Stimulated activated CD4-positive, alpha-beta T cell treated with anti-CD3 and anti-CD28 coated beads, TNF-alpha, amount 100 ng/mL, for 1 hour (primary cell): ENCODE measurements around the gene VPS9D1.

Experiments used
- DNase-seq, 3 donors: peaks; one replicate each; pipeline ENCODE4 v3.0.0-alpha.2; 2020; ENCODE audit warnings: low read depth in 3 of 3, low spot score in 1 of 3

VPS9D1 gene

GRCh38 chr16:89720813-89721545 is at the start of gene VPS9D1, which contains the start of gene ZNF276:
VPS9D1 (minus strand) TSS chr16:89720898; CDS start chr16:89720861, 37 bp downstream.
ZNF276 (plus strand) TSS chr16:89721537; CDS start chr16:89721641, 104 bp downstream.
- DNase-seq = peak in 2 of 3 donors; percentile 69 to 80

- no peak for DNase-seq
Observed at GRCh38 chr16:89770367-89770766, 49.7 kb upstream of the VPS9D1 start.

- DNase-seq = no peak
Observed at GRCh38 chr16:89765292-89765830, 44.7 kb upstream of the VPS9D1 start.

GRCh38 chr16:89764711-89765201 is 44.1 kb upstream of the VPS9D1 start:
- DNase-seq = no peak

- no peak for DNase-seq
Observed at GRCh38 chr16:89761304-89761922, 40.7 kb upstream of the VPS9D1 start.

- no peak for DNase-seq
Observed at GRCh38 chr16:89759746-89760340, 39.1 kb upstream of the VPS9D1 start.

GRCh38 chr16:89749637-89750036 is 28.9 kb upstream of the VPS9D1 start:
- no peak for DNase-seq

GRCh38 chr16:89748921-89749320 is 28.2 kb upstream of the VPS9D1 start:
- DNase-seq = no peak

GRCh38 chr16:89748076-89748475 is 27.4 kb upstream of the VPS9D1 start:
- DNase-seq = no peak

- no peak for DNase-seq
Observed at GRCh38 chr16:89746043-89746442, 25.3 kb upstream of the VPS9D1 start.

GRCh38 chr16:89744813-89745212 is 24.1 kb upstream of the VPS9D1 start:
- DNase-seq = no peak

- no peak for DNase-seq
Observed at GRCh38 chr16:89742948-89743347, 22.2 kb upstream of the VPS9D1 start.

GRCh38 chr16:89741342-89742014 is 20.8 kb upstream of the VPS9D1 start:
- no peak for DNase-seq

GRCh38 chr16:89739383-89739782 is 18.7 kb upstream of the VPS9D1 start:
- DNase-seq = no peak

- no peak for DNase-seq
Observed at GRCh38 chr16:89738538-89739317, 18.0 kb upstream of the VPS9D1 start.

GRCh38 chr16:89738072-89738377 is 17.3 kb upstream of the VPS9D1 start:
- DNase-seq = no peak

GRCh38 chr16:89737341-89738071 is 16.8 kb upstream of the VPS9D1 start:
- DNase-seq = no peak

GRCh38 chr16:89736554-89736953 is 15.9 kb upstream of the VPS9D1 start:
- no peak for DNase-seq

GRCh38 chr16:89733792-89734191 is 13.1 kb upstream of the VPS9D1 start:
- no peak for DNase-seq

- no peak for DNase-seq
Observed at GRCh38 chr16:89733322-89733721, 12.6 kb upstream of the VPS9D1 start.
